HG02970 (cell line): ENCODE data around the gene FAM81A.
A peak's percentile ranks its signal among the peaks of the same experiment; 100 is the strongest.
"Not testable (repeated sequence)": the region's sequence is repeated elsewhere in the genome, so short reads cannot be mapped to it uniquely, and the experiment has no call there.

Experiments used
- ATAC-seq: cut with Tn5 transposase; IDR thresholded peaks from one replicate; pipeline ENCODE4 v1.9.1; 2021; ENCODE audit warnings: mild to moderate bottlenecking, moderate library complexity, moderate number of reproducible peaks; ENCODE audit not compliant: unreplicated experiment, low FRiP score

FAM81A gene

GRCh38 chr15:59437817-59438624 is at the start of gene FAM81A:
Gene FAM81A, plus strand, starts transcription at chr15:59438186. Its CDS starts 20,441 bp downstream, at chr15:59458627.
- ATAC-seq: peak; percentile 73

DNA sequence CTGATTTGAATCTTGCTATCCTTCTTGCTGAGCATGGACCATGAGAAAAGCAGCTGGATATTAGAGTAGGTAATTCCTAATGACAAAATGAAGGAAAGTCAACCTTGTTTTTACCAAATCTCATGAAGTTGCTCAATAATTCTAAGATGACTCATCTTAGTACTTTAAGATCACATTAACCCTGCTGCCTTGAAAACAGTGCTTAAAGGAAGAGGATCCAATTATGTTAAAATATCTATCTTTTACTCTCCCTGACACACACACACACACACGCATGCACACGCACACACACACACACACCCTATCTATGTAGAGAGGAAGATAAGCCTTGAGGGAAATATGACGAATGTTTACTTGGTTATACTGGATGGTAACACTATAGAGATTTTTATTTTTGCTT is 49.3 kb upstream of the FAM81A start:
- no peak for ATAC-seq

DNA sequence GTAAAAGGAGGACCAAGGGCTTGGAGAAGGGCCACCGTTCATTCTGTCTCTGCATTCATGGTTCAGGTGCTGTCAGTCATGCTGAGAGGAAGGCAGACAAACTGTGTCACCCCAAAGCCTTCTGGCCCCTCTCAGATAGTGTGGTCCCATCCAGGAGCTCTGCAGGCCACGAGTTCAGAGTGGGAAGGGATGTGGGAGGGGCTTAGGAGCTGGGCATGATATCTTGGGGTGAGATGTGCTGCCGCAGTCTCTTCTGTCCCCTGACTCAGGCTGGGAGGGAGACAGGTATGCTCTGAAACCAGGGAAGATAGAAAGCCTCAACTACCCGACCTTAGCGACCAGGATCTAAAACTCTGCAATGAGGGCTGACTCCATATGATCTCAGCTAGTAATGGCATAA is 45.7 kb upstream of the FAM81A start:
- no peak for ATAC-seq

GRCh38 chr15:59394166-59394661 is 43.8 kb upstream of the FAM81A start:
- no peak for ATAC-seq

DNA sequence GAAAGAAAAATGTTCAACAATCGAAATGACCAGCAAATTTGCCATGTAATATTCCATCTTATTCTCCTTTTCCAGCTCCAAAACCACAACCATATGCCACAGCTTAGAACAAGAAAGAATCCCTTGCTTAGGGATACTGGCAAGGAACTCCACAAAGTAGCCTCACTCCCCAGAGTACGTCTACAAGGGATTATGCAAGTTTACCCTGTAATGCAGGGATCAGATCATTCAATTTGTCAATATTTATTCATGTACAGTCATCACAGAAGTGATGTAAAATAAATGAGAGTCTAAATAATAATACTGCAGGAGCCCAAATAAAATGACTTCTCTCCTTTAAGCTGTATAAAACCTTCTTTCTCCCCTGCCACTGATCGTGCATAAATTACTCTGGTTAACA is 41.8 kb upstream of the FAM81A start:
- ATAC-seq: no peak

DNA sequence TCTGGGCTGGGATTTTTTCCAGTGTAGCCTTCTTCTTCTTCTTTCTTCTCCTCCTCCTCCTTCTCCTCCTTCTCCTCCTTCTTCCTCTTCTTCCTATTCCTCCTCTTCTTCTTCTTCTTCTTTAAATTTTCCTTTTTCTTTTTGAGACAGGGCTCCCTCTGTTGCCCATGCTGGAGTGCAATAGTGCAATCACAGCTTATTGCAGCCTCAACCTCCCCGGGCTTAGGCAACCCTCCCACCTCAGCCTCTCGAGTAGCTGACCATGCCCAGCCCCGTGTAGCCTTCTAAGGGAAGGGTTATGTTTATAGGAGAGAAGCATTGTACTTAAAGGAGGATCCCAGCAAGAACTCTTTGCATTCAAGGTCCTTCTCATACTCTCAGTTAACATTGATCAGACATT is 41.3 kb upstream of the FAM81A start:
- ATAC-seq: no peak

DNA sequence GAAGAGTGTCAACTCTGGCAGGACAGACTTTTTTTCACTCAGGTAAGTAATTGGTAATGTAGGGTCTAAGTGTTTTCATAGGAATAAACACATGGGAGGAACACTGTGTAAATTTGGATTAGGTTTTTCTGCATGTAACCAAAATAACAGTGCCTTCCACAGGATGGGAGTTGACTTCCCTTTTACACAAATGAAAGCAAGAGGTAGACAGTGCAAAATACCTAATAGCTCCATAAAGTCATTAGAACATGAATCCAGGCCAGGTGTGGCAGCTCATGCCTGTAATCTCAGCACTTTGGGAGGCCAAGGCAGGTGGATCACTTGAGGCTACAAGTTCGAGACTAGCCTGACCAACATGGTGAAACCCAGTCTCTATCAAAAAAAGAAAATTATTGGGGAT is 39.8 kb upstream of the FAM81A start:
- ATAC-seq: no peak

GRCh38 chr15:59399465-59400102 is 38.4 kb upstream of the FAM81A start:
- peak; percentile 78 for ATAC-seq

GRCh38 chr15:59400103-59400813 is 37.7 kb upstream of the FAM81A start:
- ATAC-seq: peak; percentile 27

- not testable (repeated sequence) for ATAC-seq
Observed at GRCh38 chr15:59401051-59401823, 36.7 kb upstream of the FAM81A start.

- ATAC-seq: no peak
Observed at GRCh38 chr15:59401824-59402569, 36.0 kb upstream of the FAM81A start.

DNA sequence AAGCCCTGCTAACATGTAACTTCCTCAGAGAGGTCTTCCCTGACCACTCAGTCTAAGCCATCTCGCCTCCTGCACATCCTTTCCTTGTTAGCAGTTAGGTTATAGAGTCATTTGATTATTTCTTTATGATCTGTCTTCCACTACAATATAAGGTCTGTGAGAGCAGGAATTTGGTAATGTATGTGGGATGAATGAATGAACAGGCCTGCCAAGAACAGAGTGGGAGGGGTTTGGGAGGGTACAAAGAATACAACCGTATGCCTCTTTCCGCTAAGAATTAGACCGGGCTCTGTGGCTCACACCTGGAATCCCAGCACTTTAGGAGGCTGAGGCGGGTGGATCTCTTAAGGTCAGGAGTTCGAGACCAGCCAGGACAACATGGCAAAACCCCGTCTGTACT is 32.9 kb upstream of the FAM81A start:
- ATAC-seq: no peak

- no peak for ATAC-seq
Observed at GRCh38 chr15:59406446-59406845, 31.5 kb upstream of the FAM81A start.

DNA sequence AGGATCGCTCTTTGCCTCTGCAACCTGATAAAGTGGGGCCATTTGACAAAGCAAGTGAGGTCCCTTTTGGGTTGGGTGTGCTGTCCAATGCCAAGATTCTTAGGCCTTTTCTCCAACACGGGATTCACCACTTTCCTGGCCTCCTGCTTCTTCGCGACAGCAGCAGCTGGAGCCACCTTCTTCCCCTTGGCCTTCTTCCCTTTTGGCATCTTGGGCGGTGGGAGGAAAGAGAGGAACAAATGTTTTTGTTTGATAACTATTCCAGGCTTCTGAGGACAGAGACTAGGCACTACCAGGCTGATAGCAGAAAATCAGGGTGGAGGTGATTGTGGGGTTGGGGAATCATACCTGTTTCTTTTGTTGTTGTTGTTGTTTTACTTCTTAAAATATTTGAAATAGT is 30.0 kb upstream of the FAM81A start:
- no peak for ATAC-seq

GRCh38 chr15:59410391-59410896 is 27.5 kb upstream of the FAM81A start:
- ATAC-seq: no peak

GRCh38 chr15:59413577-59413976 is 24.4 kb upstream of the FAM81A start:
- no peak for ATAC-seq

DNA sequence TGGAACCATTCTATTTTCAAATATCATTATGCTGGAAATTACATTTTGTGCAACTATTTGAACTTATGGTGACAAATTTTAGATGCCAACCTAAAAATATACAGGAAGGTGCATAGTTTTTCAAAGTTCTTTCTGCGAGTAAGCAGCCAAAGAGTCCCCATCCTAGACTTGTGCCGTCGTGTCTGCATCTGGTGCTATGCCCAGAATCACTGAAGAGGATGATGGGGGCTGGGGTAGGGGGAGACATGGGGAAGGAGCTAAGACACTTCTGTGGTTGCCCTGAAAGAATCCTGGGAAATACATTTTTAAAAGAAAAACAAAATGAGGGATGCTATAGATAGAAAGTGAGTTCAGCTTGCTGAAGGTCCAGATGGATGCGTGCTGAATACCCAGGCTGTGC is 21.2 kb upstream of the FAM81A start:
- no peak for ATAC-seq

DNA sequence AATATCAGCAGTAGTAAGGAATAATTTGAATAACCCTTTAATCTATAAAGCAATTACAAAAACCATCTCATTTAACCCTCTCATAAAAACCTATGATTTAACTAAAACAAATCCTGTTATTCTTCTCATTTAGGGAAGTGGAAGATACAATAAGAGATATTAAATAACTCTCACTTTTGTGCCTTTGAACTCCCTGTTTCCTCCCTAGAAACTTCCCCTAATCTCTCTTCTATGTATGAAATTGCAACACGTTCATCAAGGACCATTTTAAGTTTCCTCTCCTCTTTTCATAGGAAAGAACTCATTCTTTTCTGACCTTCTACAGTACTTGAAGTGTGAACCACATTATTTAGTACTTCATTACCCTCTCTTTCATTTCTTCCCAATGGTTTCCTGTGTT is 18.8 kb upstream of the FAM81A start:
- no peak for ATAC-seq

DNA sequence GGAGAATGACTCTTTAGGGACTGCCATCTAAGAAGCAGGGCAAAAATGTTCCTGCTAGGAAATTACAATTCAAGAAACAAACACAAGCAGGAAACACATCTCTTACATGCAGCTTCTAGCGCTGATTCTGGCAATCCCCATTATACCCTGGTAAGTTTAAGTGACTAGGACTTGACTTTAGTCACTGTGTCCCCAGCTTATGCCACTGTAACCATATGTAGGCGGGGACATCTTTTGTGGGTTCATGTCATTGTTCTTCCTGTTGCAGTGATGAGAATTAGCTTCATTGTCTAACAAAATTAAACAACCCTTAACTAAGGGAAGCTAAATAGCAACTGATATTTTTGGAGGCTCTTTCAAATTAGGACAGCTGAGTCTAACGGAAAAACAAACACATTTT is 17.9 kb upstream of the FAM81A start:
- ATAC-seq: no peak
